GM18526 (cell line): ENCODE data around the gene IGFBP6.

ENCODE experiments used
- POLR2A ChIP-seq: IDR thresholded peaks from 3 replicates; pipeline ENCODE4 v1.6.1; 2011; ENCODE audit not compliant: insufficient read length; ENCODE audit errors: extremely low read depth

The IGFBP6 gene

GRCh38 chr12:53063708-53064612 is 33.5 kb upstream of the IGFBP6 start:
- TF ChIP-seq POLR2A: no peak

GRCh38 chr12:53064613-53065436 is 32.6 kb upstream of the IGFBP6 start:
- TF ChIP-seq POLR2A: no peak

GRCh38 chr12:53065470-53065869 is 32.0 kb upstream of the IGFBP6 start:
- TF ChIP-seq POLR2A: no peak

- TF ChIP-seq POLR2A: no peak
Measured at GRCh38 chr12:53065975-53066931, 31.2 kb upstream of the IGFBP6 start.

- no peak for TF ChIP-seq POLR2A
Measured at GRCh38 chr12:53067074-53067992, 30.1 kb upstream of the IGFBP6 start.

- TF ChIP-seq POLR2A: no peak
Measured at GRCh38 chr12:53067993-53068770, 29.3 kb upstream of the IGFBP6 start.

- TF ChIP-seq POLR2A: no peak
Measured at GRCh38 chr12:53068811-53069585, 28.5 kb upstream of the IGFBP6 start.

- TF ChIP-seq POLR2A: no peak
Measured at GRCh38 chr12:53069621-53070410, 27.7 kb upstream of the IGFBP6 start.

GRCh38 chr12:53070877-53071492 is 26.5 kb upstream of the IGFBP6 start:
- no peak for TF ChIP-seq POLR2A

GRCh38 chr12:53071591-53072551 is 25.6 kb upstream of the IGFBP6 start:
- TF ChIP-seq POLR2A: no peak
